HG03066 (cell line): Measurements from ENCODE around the gene UNCX.
"Not testable (repeated sequence)": the region's sequence is repeated elsewhere in the genome, so short reads cannot be mapped to it uniquely, and the experiment has no call there.

Experiments
- ATAC-seq: cut with Tn5 transposase; IDR thresholded peaks from one replicate; pipeline ENCODE4 v1.9.1; 2021; ENCODE audit warnings: low read depth; ENCODE audit not compliant: unreplicated experiment

The UNCX gene

DNA sequence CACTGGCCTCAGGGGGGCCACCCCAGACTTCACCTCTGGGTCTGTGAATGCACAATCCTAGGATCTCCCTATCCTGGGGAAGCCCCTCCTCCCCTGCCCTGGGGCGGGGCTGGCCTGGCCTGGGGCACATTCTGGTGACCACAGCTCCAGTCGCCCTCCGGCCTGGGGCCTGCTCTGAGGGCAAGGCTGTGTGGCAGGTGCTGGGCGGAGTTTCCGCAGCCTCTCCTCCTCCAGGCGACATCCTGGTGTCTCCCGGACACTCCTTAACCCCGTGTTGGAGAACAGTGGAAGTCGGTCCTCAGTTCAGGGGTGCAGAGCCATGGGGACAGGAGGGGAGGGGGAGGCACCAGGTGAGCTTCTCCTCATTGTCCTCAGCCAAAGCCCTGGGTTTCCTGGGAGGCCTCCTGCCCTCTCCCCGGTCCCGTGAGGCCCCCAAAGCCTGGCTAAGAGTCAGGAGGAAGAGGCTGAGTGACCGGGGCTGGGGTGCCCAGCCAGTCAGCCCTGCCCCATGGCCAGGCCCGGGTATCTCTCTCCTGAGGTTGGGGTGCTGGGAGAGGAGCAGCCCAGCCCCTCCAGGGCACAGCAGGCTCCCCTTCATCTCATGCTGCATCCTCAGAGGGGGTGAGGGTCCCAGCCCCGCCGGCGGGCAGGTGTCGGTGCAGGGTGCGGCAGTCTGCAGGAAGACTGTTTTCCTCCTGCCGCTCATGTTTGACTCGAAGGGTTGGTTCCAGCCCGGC lies 22.6 kb downstream of the UNCX start:
- no peak for ATAC-seq

- no peak for ATAC-seq
Observed at GRCh38 chr7:1255817-1256340, 23.2 kb downstream of the UNCX start.

- no peak for ATAC-seq
Observed at GRCh38 chr7:1256621-1257020, 23.9 kb downstream of the UNCX start.

- no peak for ATAC-seq
Observed at GRCh38 chr7:1257221-1257620, 24.5 kb downstream of the UNCX start.

GRCh38 chr7:1257863-1258262 lies 25.2 kb downstream of the UNCX start:
- no peak for ATAC-seq

GRCh38 chr7:1259621-1260243 lies 27.1 kb downstream of the UNCX start:
- ATAC-seq: no peak

GRCh38 chr7:1260244-1260635 lies 27.6 kb downstream of the UNCX start:
- ATAC-seq: no peak

DNA sequence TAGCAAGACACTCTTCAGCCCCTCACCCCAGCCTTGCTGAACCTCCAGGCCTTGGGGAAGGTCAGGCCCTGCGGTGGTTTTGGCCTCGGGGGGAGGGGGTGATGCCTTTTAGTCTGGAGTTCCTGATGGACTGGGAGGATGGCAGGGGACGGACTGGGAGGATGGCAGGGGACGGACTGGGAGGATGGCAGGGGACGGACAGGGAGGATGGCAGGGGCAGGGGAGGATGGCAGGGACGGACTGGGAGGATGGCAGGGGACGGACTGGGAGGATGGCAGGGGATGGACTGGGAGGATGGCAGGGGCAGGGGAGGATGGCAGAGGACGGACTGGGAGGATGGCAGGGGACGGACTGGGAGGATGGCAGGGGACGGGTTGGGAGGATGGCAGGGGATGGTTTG lies 28.4 kb downstream of the UNCX start:
- not testable (repeated sequence) for ATAC-seq

DNA sequence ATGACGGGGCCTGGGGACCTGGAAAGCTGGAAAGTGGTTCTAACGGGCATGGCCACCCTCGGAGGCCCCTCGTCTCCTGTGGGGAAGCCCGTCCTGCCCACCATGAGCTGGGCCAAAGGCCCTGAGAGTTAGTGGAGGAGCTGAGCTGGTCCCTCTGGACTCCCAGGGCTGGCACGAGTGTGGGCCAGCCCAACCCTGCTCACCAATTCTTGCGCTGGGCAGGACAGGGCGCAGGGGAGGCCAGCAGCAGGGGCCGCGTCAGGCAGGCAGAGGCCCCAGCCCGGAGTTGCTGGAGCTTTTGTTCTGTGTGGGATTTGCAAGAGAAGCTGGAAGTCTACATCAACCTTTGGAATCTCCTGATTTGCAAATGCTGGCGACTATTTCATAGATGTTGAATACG lies 29.8 kb downstream of the UNCX start:
- ATAC-seq: no peak

DNA sequence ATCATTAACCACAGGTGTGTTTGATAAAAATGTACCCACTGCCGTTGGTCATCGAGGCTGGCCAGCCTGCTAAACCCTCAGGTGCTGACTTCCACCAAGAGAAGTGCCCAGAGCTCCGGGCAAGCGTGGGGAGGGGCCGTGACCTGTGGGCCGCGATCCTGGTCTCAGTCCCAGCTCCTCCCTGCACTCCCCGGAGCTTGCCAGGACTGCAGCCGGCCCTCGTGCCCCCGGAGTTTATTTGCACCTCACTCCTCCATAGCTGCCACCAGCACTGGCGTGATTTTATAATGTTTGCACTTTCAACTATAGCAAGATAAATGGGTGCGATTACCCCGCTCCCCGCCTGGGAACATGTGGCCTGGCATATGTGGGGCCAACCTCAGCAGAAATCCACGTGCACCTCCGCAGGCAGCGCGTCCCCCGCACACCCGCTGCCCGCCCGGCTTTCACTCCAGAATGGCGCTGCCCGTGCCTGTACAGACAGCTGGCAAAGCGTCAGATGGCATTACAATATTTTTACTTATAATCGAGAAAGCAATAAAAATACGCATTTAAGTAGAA lies 30.8 kb downstream of the UNCX start:
- no peak for ATAC-seq

- no peak for ATAC-seq
Observed at GRCh38 chr7:1264345-1265280, 31.9 kb downstream of the UNCX start.

DNA sequence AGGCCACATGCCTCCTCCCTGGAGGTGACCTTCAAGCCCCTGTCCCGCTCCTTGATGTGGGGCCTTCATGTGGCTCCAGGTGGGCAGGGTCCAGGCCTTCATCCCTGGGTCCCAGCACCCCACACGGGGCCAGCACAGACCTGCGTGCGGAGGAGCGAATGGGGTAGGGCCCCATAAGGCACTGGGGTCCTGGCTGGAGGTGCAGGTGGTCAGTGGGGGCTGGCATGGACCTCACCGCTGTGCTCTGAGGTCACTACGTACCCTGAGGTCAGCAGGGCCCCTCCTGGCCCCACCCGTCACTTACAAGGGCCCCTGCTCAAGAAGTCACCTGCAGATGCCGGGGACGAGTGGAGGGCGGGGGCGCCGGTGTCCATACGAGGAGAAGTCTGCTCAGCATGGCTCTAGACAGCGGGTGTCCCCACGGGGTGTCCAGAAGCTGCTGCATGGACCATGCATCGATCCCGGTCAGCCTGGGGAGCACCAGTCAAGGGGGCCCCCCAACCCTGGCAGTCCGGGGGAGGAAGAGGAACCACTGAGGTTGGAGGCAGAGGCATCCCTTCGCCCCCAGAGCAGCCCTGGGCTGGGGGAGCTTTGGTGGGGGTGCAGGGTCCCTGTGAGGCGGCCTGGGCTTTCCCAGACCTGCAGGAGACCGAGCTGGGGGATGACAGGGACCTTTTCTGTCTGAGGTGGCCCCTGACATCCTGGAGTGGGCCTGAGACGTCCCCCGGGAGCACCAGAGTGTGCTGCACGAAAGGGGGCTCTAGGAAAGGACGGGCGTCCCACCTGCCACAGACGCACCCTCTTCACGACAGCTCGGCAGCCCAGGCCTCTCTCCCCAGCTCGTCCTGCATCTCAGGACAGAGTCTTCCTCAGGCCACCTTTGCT lies 34.6 kb downstream of the UNCX start:
- ATAC-seq: no peak

DNA sequence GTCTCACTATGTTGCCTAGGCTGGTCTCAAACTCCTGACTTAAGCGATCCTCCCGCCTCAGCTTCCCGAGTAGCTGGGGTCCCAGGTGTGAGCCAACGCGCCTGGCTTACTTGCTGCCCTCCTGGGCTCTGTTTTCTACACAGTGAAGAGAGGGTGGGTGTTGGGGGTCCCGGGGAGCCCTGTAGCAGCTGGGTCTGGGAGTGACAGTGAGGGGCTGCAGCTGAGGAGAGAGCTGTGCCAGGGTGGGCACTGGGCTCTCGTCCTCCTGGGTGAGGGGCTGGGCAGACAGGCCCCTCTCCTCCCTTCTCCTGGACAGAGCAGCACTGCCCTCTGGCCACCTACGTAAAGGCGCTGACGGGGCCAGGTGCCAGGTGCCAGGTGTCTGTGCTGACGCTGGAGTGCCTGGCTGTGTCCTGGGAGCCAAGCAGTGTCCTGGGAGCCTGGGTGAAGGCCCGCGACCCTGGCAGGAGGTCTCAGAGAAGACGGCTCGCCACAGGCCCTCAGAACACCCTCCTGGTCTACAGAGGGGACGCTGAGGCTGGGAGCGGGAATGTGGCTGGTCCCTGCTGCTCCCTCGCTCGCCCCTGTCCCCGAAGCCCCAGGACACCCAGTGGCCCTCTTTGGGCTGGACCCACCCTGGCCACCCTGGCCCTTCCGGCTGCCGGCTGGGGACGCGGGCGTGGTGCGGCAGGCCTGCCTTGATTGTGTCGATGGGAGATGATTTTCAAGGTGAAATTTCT lies 35.6 kb downstream of the UNCX start:
- no peak for ATAC-seq

DNA sequence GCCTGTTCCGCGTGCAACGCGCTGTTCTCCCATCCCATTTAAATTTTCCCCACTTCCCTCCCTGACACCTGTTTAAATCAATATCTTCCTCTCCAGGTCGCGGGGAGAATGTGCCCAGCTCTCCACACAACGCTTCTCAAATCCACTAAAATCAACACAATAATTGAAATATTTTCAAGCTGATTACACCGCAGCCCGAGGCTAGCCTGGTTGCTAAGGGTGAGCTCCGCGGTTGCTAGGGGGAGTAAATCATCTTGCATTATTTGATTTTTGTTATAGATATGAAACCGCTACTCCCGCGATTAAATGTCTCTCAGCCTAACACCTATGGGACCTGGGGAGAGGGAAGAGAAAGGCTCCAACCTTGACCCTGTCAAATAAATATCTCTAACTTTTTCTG lies 36.2 kb downstream of the UNCX start:
- no peak for ATAC-seq

GRCh38 chr7:1269336-1269890 lies 36.7 kb downstream of the UNCX start:
- no peak for ATAC-seq

- ATAC-seq: no peak
Observed at GRCh38 chr7:1270181-1270580, 37.5 kb downstream of the UNCX start.

GRCh38 chr7:1271046-1271445 lies 38.4 kb downstream of the UNCX start:
- ATAC-seq: no peak

GRCh38 chr7:1271656-1272055 lies 39.0 kb downstream of the UNCX start:
- no peak for ATAC-seq

- ATAC-seq: not testable (repeated sequence)
Observed at GRCh38 chr7:1272136-1272535, 39.5 kb downstream of the UNCX start.
